Fibroblast of villous mesenchyme (primary cell): Measurements from ENCODE around the gene HMGXB3. TPM values are rescaled to one million over a fixed set of nuclear protein-coding genes. Genes with fewer than 3 reads are reported as not detected.
A peak's percentile ranks its signal among the peaks of the same experiment; 100 is the strongest.

Experiments used
- DNase-seq: peaks from one replicate; pipeline ENCODE4 v3.0.0-alpha.2; 2010; ENCODE audit warnings: low read depth
- H3K4me3 ChIP-seq: 2 replicates; pipeline ENCODE4 v1.5.1; 2011; ENCODE audit warnings: low read depth, mild to moderate bottlenecking, low read length
- CTCF ChIP-seq: IDR thresholded peaks from 2 replicates; pipeline ENCODE4 v1.5.1; 2012; ENCODE audit warnings: low read depth, mild to moderate bottlenecking, low read length; ENCODE audit not compliant: insufficient read depth
- total RNA-seq: library from RNA; depleted of rRNA; stranded (reverse); fragments of >200 nt; gene quantifications from 2 replicates; pipeline ENCODE4 v1.2.3, GENCODE V29; 2012

The HMGXB3 gene
- total RNA-seq, 1 donor: 45.3 TPM

DNA sequence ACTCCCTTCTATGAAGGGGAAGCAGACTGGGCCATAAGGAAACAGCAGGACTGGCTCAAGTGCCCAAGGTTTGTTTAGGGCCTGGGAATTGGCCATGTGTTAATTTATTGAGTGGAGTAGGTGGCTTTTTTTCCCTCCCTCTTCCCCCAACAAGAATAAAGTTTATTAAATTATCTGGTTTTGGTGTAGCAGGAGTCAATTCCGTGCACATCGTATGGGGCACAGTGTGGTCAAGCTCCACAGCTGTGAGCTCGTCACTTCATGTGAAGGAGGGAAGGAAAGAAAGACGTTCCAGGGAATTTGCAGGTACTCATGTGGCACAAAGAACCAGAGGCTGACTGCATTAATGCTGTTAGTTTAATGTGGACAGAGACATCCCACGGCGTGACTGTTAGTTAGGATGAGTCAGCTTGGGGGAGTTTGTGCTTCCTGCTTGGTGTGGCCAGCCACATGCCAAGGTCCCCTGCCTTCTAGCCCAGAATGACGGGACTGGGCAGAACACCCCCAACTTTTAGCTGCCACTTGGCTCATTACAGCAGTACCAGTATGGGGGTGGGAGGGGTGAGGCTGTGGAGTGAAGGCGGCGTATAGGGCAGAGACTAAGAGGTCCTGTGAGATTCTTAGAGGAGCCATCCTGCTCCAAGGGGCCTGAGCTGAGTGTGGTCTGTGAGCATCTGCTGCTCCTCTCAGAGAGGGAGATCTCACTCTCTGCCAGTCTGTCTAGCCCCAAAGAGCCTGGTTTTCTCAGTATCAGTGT lies 52.6 kb downstream of the HMGXB3 start:
- no peak overlapping the region for H3K4me3 ChIP-seq
- TF ChIP-seq CTCF: no peak
- peak; percentile 77 for DNase-seq

DNA sequence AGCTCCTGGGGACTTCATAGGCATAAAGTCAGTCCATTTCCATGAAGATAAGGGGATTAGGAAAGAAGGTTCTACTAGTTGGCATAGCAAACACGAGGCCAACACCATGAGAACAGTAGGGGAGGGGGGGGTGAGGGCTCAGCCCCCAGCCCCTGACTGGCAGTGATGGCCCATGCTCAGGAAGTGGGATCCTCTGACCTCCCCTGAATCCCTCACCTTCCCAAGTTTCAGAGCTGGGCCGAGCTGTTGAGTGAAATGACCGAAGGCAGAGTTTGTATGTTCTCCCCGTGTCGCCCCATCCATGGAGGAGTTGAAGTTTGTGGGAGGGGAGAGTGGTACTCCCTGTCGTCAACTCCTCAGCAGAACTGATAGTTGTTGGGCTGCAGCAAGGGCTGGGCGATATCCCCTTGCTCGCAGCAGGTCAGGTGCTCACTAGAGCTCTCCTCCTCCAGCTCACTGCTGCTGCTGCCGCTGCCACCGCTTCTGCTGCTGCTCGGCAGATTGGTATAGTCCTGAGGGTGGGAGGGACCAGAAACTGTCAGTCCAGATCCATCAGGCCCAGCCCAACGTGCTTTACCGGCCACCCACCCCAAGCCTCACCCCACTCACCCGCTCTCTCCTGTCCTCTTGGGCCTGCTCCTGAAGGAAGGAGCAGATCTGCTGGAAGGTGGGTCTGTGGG lies 53.3 kb downstream of the HMGXB3 start:
- no peak for TF ChIP-seq CTCF
- no peak overlapping the region for H3K4me3 ChIP-seq
- DNase-seq: no peak

DNA sequence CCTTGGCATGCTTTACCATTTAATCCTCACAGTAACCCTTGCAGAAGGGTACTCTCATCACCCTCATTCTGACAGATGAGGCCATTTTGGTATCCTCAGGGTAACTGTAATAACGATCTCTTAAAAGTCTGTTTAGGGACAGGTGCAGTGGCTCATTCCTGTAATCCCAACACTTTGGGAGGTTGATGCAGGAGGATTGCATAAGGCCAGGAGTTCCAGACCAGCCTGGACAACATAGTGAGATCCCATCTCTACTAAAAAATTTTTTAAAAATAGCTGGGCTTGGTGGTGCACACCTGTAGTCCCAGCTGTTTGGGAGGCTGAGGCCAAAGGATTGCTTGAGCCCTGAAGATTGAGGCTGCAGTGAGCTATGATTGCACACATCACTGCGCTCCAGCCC lies 54.0 kb downstream of the HMGXB3 start:
- DNase-seq: no peak
- no peak for TF ChIP-seq CTCF

DNA sequence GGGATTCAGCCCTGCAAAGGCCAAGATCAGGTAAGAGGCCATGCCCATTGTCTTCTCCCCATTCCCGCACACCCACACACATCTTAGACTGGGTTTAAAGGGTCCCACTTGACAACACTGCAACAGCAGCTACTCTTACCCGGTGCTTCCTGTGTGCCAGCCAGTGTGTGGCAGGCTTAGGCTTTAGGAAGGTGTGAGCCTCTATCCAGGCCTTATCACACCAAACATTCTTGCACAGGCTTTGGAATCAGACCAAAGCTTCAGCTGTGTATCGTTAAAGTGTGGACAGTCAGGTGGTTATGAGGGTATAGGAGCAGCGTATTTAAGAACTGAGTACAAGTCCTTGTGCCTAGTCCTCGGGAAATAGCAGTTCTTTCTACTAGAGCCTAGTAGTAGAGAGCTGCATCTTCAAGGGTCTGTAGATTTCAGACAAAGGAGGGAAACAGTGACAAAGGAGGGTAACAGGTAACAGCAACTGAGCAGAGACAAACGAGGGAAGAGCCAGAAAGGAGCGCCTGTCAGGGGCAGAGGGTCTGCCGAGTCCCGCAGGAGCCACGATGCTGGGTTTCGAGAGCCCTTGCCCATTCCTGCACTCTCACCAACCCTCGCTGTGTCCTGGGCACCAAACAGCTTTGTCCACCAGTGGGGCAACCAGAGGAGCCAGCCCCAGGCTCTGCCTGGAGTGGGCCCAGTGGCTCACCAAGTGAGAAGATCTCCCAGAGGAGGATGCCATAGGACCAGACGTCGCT lies 55.0 kb downstream of the HMGXB3 start:
- DNase-seq: no peak
- no peak for TF ChIP-seq CTCF
- no peak overlapping the region for H3K4me3 ChIP-seq

More for the DNA sequence above, 54.0 kb downstream of the HMGXB3 start:
- no peak overlapping the region for H3K4me3 ChIP-seq

DNA sequence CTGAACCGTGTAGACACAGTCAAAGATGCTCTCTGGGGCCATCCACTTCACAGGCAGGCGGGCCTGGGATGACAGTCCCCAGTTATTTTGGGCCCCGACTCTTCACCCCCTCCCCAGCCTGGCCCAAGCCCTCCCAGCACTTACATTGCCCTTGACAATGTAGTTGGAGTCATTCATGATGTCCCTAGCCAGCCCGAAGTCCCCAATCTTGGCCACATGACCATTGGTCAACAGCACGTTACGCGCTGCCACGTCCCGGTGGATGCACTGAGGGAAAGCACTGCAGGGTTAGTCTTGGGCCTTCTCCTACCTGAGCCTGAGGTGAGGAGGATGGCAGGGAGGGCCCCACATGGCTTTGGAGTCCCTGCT lies 55.5 kb downstream of the HMGXB3 start:
- no peak for TF ChIP-seq CTCF
- DNase-seq: no peak
- no peak overlapping the region for H3K4me3 ChIP-seq

DNA sequence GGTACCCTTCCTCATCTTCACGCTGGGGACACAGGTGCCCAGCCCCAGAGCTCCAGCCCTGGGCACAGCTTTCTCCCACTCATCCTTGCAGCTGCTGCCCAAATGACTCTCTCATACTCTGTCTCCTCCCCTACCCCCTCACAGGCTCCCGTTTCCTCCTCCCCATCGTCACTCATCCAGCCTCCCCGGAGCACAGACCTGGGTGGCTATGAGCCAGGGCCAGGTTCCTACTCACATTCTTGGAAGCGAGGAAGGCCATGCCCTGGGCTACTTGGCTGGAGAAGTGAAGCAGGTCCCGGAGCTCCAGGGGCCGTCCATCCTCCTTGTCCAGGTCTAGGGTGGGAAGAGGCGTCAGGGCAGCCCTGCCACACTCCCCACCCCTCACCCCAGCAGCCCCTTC lies 56.5 kb downstream of the HMGXB3 start:
- DNase-seq: no peak
- H3K4me3 ChIP-seq: no peak overlapping the region
- no peak for TF ChIP-seq CTCF
